DOHH2 (cell line): Measurements from ENCODE around the gene CD300LF.

Source experiments
- EZH2phosphoT487 ChIP-seq: fragments of 200-600 bp; sonication (generic); IDR thresholded peaks from 2 replicates; pipeline ENCODE4 v1.6.1; 2017; ENCODE audit warnings: borderline replicate concordance, mild to moderate bottlenecking, antibody characterized with exemption, low read length, moderate library complexity, mixed read lengths
- TF ChIP-seq, protein P1 (sequence below): fragments of 200-600 bp; sonication (generic); IDR thresholded peaks from one replicate; pipeline ENCODE4 v1.5.1; 2014; ENCODE audit warnings: antibody characterized with exemption, mild to moderate bottlenecking, low read depth, low read length; ENCODE audit not compliant: poor library complexity, severe bottlenecking

DNA sequence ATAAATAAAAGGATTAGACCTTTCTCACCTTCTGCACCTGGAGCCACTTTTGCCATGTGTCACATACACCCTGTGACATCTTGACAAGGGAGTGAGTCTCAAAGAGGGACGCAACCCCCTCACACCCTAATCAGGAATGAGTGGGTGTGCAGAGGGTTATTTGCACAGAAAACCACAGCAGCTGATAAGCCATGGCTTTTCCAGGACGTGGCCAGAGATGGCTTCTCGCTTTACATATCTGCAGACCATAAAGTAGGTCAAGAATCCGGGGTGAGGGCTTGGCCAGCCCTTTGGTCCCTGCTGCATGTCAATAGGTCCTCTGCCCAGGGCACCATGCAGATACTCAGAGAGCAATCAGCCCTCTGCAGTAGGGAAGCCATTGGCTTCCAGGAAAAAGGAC lies 2.4 kb upstream of the CD300LF start:
- TF ChIP-seq, protein P1, sequence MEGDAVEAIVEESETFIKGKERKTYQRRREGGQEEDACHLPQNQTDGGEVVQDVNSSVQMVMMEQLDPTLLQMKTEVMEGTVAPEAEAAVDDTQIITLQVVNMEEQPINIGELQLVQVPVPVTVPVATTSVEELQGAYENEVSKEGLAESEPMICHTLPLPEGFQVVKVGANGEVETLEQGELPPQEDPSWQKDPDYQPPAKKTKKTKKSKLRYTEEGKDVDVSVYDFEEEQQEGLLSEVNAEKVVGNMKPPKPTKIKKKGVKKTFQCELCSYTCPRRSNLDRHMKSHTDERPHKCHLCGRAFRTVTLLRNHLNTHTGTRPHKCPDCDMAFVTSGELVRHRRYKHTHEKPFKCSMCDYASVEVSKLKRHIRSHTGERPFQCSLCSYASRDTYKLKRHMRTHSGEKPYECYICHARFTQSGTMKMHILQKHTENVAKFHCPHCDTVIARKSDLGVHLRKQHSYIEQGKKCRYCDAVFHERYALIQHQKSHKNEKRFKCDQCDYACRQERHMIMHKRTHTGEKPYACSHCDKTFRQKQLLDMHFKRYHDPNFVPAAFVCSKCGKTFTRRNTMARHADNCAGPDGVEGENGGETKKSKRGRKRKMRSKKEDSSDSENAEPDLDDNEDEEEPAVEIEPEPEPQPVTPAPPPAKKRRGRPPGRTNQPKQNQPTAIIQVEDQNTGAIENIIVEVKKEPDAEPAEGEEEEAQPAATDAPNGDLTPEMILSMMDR = no peak
- no peak for TF ChIP-seq EZH2phosphoT487
